ENCODE measurements around the gene RPGRIP1.

RPGRIP1 gene

GRCh38 chr14:21307637-21308036, 27.8 kb downstream of the RPGRIP1 start:
- Histone ChIP-seq H3K27me3 (replicated peaks; ENCODE audit: control insufficient read depth, insufficient read depth, low read length) (no peaks in the 10 kb centered on the region), H3K4me3 (replicated peaks; ENCODE audit: low read depth, low read length) (no peak overlapping the region), H3K36me3 (ENCODE audit: control insufficient read depth, insufficient read depth, low read length) (no peaks in the 10 kb centered on the region)
- TF ChIP-seq, protein P1, sequence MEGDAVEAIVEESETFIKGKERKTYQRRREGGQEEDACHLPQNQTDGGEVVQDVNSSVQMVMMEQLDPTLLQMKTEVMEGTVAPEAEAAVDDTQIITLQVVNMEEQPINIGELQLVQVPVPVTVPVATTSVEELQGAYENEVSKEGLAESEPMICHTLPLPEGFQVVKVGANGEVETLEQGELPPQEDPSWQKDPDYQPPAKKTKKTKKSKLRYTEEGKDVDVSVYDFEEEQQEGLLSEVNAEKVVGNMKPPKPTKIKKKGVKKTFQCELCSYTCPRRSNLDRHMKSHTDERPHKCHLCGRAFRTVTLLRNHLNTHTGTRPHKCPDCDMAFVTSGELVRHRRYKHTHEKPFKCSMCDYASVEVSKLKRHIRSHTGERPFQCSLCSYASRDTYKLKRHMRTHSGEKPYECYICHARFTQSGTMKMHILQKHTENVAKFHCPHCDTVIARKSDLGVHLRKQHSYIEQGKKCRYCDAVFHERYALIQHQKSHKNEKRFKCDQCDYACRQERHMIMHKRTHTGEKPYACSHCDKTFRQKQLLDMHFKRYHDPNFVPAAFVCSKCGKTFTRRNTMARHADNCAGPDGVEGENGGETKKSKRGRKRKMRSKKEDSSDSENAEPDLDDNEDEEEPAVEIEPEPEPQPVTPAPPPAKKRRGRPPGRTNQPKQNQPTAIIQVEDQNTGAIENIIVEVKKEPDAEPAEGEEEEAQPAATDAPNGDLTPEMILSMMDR (IDR thresholded peaks at IDR 0.05; ENCODE audit: insufficient read depth, low read length, poor library complexity, severe bottlenecking), result no peak
- peak; percentile 34 for DNase-seq (ENCODE audit: extremely low read depth, insufficient read length)

DNA sequence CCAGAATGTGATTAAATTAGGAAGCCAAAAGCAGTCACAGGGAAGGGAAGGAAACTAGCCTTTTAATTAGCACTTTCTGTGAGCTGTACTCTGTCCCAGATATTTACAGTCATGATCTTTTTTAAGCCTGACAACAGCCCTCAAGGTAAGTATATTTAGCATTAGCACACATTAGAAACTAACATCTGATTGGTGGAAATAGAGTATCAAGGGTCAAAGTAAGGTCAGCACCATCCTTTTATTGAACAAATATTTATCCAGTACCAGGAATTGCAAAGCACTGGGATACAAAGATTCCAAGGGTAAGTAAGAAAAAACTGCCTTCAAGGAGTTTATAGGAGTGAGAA, 28.2 kb downstream of the RPGRIP1 start:
- H3K36me3 ChIP-seq (ENCODE audit: control insufficient read depth, insufficient read depth, low read length), result no peaks in the 10 kb centered on the region
- H3K27me3 ChIP-seq (replicated peaks; ENCODE audit: control insufficient read depth, insufficient read depth, low read length), result no peaks in the 10 kb centered on the region
- TF ChIP-seq, protein P1 (IDR thresholded peaks at IDR 0.05; ENCODE audit: insufficient read depth, low read length, poor library complexity, severe bottlenecking), result no peak
- DNase-seq (ENCODE audit: extremely low read depth, insufficient read length), result no peak
- peak overlapping the region; percentile 56 for H3K4me3 ChIP-seq (replicated peaks; ENCODE audit: low read depth, low read length)

DNA sequence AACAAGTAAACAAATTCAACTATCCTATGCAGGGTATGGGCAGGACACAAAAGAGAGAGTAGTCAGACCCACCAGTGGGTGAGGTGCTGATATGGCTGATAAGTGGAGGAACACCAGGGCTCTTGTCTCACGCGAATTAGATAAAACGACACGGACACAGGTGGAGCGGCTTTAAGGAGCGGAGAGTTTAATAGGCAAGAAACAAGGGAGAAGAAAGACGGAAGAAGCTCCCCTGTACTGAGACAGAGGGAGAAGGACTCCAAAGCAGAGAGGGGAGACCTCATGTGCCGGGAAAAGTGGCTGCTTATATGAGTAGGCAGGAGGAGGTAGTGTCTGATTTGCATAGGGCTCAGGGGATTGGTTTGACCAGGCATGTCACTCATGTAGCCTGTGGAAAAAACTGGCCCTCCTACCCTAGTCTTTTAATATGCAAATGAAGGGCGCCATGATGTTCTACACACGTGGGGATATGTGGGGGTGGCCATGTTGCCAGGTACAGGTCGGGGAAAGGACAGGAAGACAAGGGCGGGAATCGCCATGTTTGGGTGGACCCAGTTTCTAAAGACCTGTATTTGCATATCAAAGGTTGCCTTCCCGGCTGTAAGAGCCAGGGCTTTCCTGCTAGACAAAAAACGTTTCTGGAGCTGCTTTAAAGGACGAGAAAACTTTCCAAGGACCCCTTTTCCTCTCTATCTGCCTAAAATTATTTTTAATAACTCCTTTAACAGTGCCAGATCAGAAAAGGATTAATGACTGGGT, 28.8 kb downstream of the RPGRIP1 start:
- DNase-seq (ENCODE audit: extremely low read depth, insufficient read length), result peak; percentile 84
- Histone ChIP-seq H3K4me3 (replicated peaks; ENCODE audit: low read depth, low read length) (peak overlapping the region; percentile 56), H3K36me3 (ENCODE audit: control insufficient read depth, insufficient read depth, low read length) (no peaks in the 10 kb centered on the region), H3K27me3 (replicated peaks; ENCODE audit: control insufficient read depth, insufficient read depth, low read length) (no peaks in the 10 kb centered on the region)
- TF ChIP-seq, protein P1 (IDR thresholded peaks at IDR 0.05; ENCODE audit: insufficient read depth, low read length, poor library complexity, severe bottlenecking), result no peak

- TF ChIP-seq, protein P1 (IDR thresholded peaks at IDR 0.05; ENCODE audit: insufficient read depth, low read length, poor library complexity, severe bottlenecking), result no peak
- no peaks in the 10 kb centered on the region for H3K27me3 ChIP-seq (replicated peaks; ENCODE audit: control insufficient read depth, insufficient read depth, low read length)
- no peak for DNase-seq (ENCODE audit: extremely low read depth, insufficient read length)
- peak overlapping the region; percentile 52 for H3K4me3 ChIP-seq (replicated peaks; ENCODE audit: low read depth, low read length)
- no peaks in the 10 kb centered on the region for H3K36me3 ChIP-seq (ENCODE audit: control insufficient read depth, insufficient read depth, low read length)
These were observed 29.4 kb downstream of the RPGRIP1 start for GRCh38 chr14:21309238-21309636.

GRCh38 chr14:21309956-21310355, 30.1 kb downstream of the RPGRIP1 start:
- Histone ChIP-seq H3K27me3 (replicated peaks; ENCODE audit: control insufficient read depth, insufficient read depth, low read length) (no peaks in the 10 kb centered on the region), H3K4me3 (replicated peaks; ENCODE audit: low read depth, low read length) (no peak overlapping the region), H3K36me3 (ENCODE audit: control insufficient read depth, insufficient read depth, low read length) (no peaks in the 10 kb centered on the region)
- no peak for DNase-seq (ENCODE audit: extremely low read depth, insufficient read length)
- TF ChIP-seq, protein P1 (IDR thresholded peaks at IDR 0.05; ENCODE audit: insufficient read depth, low read length, poor library complexity, severe bottlenecking), result no peak

- TF ChIP-seq, protein P1 (IDR thresholded peaks at IDR 0.05; ENCODE audit: insufficient read depth, low read length, poor library complexity, severe bottlenecking), result no peak
- no peak overlapping the region for H3K4me3 ChIP-seq (replicated peaks; ENCODE audit: low read depth, low read length)
- no peak for DNase-seq (ENCODE audit: extremely low read depth, insufficient read length)
- no peaks in the 10 kb centered on the region for H3K36me3 ChIP-seq (ENCODE audit: control insufficient read depth, insufficient read depth, low read length)
- H3K27me3 ChIP-seq (replicated peaks; ENCODE audit: control insufficient read depth, insufficient read depth, low read length), result no peaks in the 10 kb centered on the region
These were observed 31.7 kb downstream of the RPGRIP1 start for GRCh38 chr14:21311614-21312013.

Measured in GM06990 (cell line).